Hypothalamus (tissue), 51 donors: Measurements from ENCODE around the gene HAS3.

Experiments used
- DNase-seq, 51 donors: peaks; one replicate each; lab custom pipeline; 2025; lab: John Stamatoyannopoulos, UW

The HAS3 gene

DNA sequence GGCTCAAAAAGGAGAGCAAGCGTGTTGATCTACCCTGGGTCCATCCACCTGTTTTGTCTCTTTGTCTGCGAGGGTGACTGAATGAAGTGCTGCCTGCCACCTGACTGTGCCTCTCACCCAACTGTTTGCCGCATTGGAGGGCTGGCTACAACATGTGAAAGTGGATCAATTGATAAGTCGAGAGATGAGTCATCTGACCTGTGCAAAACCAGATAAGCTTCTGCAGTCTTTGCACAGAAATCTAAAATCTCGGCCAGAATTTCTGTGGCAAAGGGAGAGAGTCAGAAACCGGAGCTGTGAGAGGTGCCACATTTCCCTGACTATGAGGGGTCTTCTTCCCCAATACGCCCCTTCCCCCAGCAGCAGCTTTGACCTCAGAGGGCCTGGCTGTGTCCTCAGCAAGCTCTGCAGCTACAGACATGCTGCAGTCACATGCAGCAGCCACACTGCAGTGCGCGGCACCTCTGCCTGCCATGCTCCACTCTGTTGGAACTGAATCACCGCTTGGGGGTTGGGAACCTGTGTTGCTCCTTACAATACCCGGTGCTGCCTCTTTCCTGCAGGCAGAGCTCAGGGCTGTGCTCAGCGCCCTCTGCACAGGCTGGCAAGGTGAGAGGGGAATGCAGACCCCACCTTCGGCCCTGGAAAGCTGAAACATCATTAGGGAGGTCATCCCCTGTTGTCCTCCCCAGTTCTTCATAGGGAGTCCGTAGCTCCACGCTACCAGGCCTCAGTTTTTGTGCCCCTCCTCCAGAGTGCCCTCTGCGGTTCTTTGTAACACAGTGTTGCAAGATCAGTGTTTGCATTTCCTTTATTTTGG is 16.2 kb upstream of the HAS3 start:
- DNase-seq: peak in 10 of 51 donors; percentile 9 to 39 (median 24)

GRCh38 chr16:69093974-69094373 is 11.5 kb upstream of the HAS3 start:
- no peak for DNase-seq

- DNase-seq: no peak
These were observed 11.0 kb upstream of the HAS3 start for GRCh38 chr16:69094501-69094900.

GRCh38 chr16:69095193-69095592 is 10.3 kb upstream of the HAS3 start:
- DNase-seq: no peak

DNA sequence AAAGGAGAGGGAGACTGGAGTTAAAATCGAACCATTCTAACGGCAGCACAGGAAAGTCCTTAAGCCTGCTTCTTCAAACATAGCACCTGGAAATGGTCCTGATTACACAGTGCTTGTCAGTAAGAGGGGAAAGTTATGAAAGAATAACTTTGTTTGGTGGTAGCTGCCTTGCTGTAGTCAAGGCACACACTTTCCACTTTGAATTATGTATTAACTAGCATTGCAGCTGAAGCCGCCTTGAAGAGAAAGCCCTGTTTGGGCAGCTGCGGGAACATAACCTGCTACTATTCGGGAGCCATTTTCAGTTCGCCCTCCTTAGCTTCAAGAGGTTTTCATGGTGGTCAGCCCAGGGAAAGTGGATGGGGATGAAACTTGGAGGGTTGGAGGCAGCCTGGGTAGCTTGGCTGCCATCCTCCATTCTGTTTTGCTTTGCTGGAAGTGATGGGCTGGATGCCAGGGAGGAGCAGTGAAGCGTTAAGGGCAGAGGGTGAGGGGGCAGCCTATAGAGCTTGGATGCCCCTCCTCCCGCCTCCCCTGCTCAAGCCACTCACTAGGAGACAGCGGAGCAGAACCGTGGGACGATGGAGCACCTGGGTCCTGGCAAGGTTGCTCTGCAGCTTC is 5.3 kb upstream of the HAS3 start:
- DNase-seq: no peak

GRCh38 chr16:69106491-69107315 is 1.2 kb downstream of the HAS3 start:
- no peak for DNase-seq

DNA sequence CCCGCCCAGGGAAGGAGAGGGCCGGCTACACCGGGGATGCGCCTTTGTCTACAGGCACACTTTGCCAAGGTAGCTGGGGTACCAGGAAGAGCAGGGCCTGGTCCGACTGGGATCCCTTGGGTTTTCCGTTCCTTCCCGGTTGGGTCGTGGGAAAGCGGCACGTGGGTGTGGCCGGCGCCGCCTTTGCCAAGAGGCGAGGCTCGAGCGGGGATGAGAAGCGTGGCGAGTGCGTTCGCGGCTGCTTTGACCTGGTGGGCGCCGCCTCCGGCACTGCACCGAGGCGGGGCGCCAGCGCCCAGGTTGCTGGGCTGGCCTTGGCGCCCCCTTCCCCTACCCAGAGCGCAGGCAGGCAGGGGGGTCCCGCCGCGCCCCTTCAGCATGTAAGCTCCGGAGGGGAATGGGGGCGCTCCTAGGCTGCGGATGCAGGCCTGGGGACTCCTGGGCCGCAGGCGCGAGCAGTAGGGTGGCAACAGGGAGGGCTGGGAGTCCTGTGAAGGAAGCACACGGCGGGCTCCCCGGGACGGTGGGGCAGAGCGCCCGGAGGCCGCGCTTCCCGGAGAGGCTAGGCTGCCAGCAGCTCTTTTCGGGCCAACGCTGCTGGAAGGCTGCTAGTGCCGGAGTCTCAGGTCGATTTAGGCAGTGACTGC is 2.0 kb downstream of the HAS3 start:
- peak in 4 of 51 donors; percentile 15 to 30 (median 22) for DNase-seq

GRCh38 chr16:69108064-69108904 is 2.8 kb downstream of the HAS3 start:
- DNase-seq: no peak

- DNase-seq: no peak
These were observed 3.4 kb downstream of the HAS3 start for GRCh38 chr16:69108905-69109252.

GRCh38 chr16:69109486-69110270 is 4.2 kb downstream of the HAS3 start:
- no peak for DNase-seq

- no peak for DNase-seq
These were observed 5.0 kb downstream of the HAS3 start for GRCh38 chr16:69110406-69110805.

- DNase-seq: no peak
These were observed 5.9 kb downstream of the HAS3 start for GRCh38 chr16:69111216-69111875.

DNA sequence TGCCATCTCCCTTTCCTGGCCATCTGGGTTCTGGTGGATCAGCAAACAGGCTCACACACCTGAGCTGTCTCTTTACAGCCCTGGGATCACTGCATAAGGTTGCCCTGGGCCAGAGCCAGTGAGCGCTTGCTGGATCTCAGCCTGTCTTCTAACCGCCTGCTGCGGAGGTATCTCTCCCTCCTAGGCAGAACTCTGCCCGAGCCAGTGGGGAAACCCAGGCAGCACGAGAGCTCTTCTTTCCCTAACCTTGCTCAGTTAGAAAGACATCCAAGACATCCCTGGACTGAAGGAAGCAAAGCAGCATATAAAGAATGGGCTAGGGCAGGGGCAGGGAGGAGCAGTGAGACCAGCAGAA is 6.4 kb downstream of the HAS3 start:
- no peak for DNase-seq

DNA sequence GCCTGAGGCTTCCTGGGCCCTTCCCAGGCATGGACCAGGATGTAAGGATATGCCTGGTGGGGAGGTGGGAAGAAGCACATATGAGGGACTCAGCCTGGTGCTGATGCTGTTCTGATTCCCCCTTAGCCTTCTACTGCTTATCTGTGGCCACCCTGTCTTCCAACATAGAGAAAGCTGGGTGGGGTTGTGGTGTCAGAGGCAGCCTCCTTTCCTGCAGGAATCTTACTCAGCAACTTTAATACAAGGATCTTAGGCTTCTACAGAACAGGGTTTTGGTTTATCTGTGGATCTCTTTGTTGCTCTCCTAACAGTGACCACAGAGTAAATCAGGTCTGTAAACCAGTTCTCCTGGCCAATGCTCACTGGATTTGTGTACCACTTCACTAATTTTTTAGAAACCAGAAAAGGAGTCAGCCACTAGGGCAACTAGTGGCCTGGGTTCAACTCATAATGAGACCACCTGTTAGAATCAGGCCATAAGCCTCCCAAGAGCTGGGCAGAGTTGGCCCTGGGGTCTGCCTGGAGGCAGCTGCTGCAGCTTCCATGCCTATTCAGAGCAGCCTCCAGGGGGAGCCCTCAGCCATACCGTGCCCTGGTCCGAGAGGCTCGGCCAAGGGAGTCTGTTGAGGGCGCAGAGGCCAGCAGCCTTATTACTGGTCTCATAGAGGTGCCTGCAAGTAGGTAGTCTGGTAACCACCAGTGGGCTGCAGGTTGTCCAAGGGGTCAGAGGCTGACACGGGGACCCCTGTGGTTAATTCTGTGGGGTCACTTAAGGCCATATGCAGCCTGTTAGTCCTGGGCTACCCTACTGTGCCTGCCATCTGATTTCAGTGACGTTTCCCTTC is 7.1 kb downstream of the HAS3 start:
- peak in 5 of 51 donors; percentile 8 to 47 (median 16) for DNase-seq

GRCh38 chr16:69113216-69113615 is 7.8 kb downstream of the HAS3 start:
- no peak for DNase-seq

GRCh38 chr16:69114346-69114975 is 9.0 kb downstream of the HAS3 start:
- no peak for DNase-seq

GRCh38 chr16:69114976-69115355 is 9.5 kb downstream of the HAS3 start:
- no peak for DNase-seq
